Lung (tissue), 12 donors: ENCODE measurements around the gene DOCK8. TPM values are rescaled to one million over a fixed set of nuclear protein-coding genes. Genes with fewer than 3 reads are reported as not detected.

ENCODE experiments used
- ATAC-seq: fragments of 200-7000 bp; cut with Tn5 transposase; one replicate; pipeline ENCODE4 v1.9.1; 2020; ENCODE audit warnings: moderate number of reproducible peaks; ENCODE audit not compliant: insufficient read depth, low FRiP score
- DNase-seq, 3 donors: peaks; one replicate each; pipeline ENCODE4 v3.0.0-alpha.2; 2013 to 2017
- H3K27ac ChIP-seq, 2 donors: one replicate each; pipeline ENCODE4 v1.5.1; 2013; ENCODE audit warnings: mild to moderate bottlenecking in 2 of 2, moderate library complexity in 2 of 2, control low read depth in 1 of 2, inconsistent platforms in 1 of 2, low read depth in 1 of 2, low read length in 1 of 2
- H3K27me3 ChIP-seq, 3 donors: one replicate each; pipeline ENCODE4 v1.5.1; 2013; ENCODE audit warnings: low read length in 2 of 3; ENCODE audit not compliant: control insufficient read depth in 3 of 3, insufficient read depth in 3 of 3
- H3K36me3 ChIP-seq, 4 donors: one replicate each; pipeline ENCODE4 v1.5.1; 2013; ENCODE audit warnings: low read length in 4 of 4, mild to moderate bottlenecking in 1 of 4, moderate library complexity in 1 of 4; ENCODE audit not compliant: control insufficient read depth in 4 of 4, insufficient read depth in 4 of 4
- H3K4me1 ChIP-seq, 5 donors: one replicate each; pipeline ENCODE4 v1.5.1; 2013; ENCODE audit warnings: low read length in 5 of 5, mild to moderate bottlenecking in 2 of 5, moderate library complexity in 1 of 5; ENCODE audit not compliant: control insufficient read depth in 5 of 5, insufficient read depth in 5 of 5
- H3K4me3 ChIP-seq: one replicate; pipeline ENCODE4 v1.5.1; 2013; ENCODE audit warnings: mild to moderate bottlenecking, control low read depth, moderate library complexity
- H3K9ac ChIP-seq, 2 donors: one replicate each; pipeline ENCODE4 v1.5.1; 2013; ENCODE audit warnings: low read length in 2 of 2, control low read depth in 1 of 2; ENCODE audit not compliant: insufficient read depth in 1 of 2
- H3K9me3 ChIP-seq, 4 donors: one replicate each; pipeline ENCODE4 v1.5.1; 2013; ENCODE audit warnings: low read length in 3 of 4, mild to moderate bottlenecking in 1 of 4, moderate library complexity in 1 of 4; ENCODE audit not compliant: control insufficient read depth in 4 of 4, insufficient read depth in 3 of 4
- whole genome bisulfite sequencing, 2 donors: extraction: QIAGEN DNeasy Blood & Tissue Kit; methylation state at CpG; one replicate each; pipeline ENCODE4 v1.1.7; 2013; 5-methylcytosine and 5-hydroxymethylcytosine counted together
- polyA plus RNA-seq, 2 donors: library from polyadenylated mRNA; stranded (reverse); fragments of 200-250 nt; gene quantifications; one replicate each; pipeline ENCODE4 v1.2.1, GENCODE V29; 2013
- total RNA-seq, 2 donors: library from RNA; depleted of rRNA in 1 of 2; stranded (reverse); fragments of >200 nt in 1 of 2; gene quantifications; one replicate each; pipeline ENCODE4 v1.2.1, GENCODE V29; 2014 to 2021
- TF ChIP-seq, protein P1 (sequence below): IDR thresholded peaks from 2 replicates; pipeline ENCODE4 v1.5.1; 2012; ENCODE audit warnings: mild to moderate bottlenecking; ENCODE audit errors: control extremely low read depth, extremely low read depth
- donor health status: control.
- donor health status: control.
- donor health status: Bipolar disorder and iron deficiency.
- donor health status: healthy.
- donor health status: DM: yes; HTN: yes; CAD: no.

Gene DOCK8
- total and polyA plus RNA-seq, 4 donors: 9.6 to 75.1 (median 27.3) TPM

- Histone ChIP-seq H3K4me3 (no peak overlapping the region), H3K9me3 (no peaks in the 10 kb centered on the region), H3K4me1 (peaks cover 0 to 16% (median 0%) of the 10 kb centered on the region in 5 donors), H3K36me3 (no peaks in the 10 kb centered on the region), H3K9ac (no peak overlapping the region), H3K27ac (no peak overlapping the region), H3K27me3 (peaks cover 0 to 9% (median 4%) of the 10 kb centered on the region in 3 donors)
- ATAC-seq (no peak), DNase-seq (peak in 2 of 3 donors; percentile 64 to 69)
- WGBS, 2 donors: 37 to 45% methylated on average over 9 of the region's 9 CpGs
- TF ChIP-seq, protein P1, sequence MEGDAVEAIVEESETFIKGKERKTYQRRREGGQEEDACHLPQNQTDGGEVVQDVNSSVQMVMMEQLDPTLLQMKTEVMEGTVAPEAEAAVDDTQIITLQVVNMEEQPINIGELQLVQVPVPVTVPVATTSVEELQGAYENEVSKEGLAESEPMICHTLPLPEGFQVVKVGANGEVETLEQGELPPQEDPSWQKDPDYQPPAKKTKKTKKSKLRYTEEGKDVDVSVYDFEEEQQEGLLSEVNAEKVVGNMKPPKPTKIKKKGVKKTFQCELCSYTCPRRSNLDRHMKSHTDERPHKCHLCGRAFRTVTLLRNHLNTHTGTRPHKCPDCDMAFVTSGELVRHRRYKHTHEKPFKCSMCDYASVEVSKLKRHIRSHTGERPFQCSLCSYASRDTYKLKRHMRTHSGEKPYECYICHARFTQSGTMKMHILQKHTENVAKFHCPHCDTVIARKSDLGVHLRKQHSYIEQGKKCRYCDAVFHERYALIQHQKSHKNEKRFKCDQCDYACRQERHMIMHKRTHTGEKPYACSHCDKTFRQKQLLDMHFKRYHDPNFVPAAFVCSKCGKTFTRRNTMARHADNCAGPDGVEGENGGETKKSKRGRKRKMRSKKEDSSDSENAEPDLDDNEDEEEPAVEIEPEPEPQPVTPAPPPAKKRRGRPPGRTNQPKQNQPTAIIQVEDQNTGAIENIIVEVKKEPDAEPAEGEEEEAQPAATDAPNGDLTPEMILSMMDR: peak; percentile 16
Observed at GRCh38 chr9:347667-348292, 133.1 kb downstream of the DOCK8 start.

- 28 to 43% methylated on average over 7 of the region's 7 CpGs for WGBS, 2 donors
- no peak for DNase-seq
Observed at GRCh38 chr9:350384-350783, 135.7 kb downstream of the DOCK8 start.

DNA sequence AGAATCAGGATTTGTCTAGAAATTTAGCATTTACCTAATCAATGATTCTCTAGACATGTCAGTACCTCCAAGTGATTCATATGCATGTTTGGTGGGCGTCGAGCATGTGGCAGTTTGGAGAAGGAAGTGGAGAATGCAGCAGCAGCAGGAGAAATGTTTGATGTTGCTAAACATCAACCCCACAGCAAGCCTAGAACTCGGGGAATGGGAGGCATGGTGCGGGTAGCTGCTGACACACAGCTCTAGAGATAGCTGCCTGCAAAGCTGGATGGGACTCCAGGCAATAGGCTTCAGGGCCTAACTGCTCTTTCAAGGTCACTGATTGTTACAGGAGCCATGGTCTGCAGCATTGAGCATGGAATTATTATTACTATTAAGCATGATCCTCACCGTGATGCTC, 137.3 kb downstream of the DOCK8 start:
- 48 to 77% methylated on average over 5 of the region's 5 CpGs for WGBS, 2 donors
- Histone ChIP-seq H3K36me3 (peaks cover 0 to 2% (median 0%) of the 10 kb centered on the region in 4 donors), H3K4me1 (peaks cover 0 to 4% (median 0%) of the 10 kb centered on the region in 5 donors), H3K4me3 (no peak overlapping the region), H3K27ac (no peak overlapping the region), H3K27me3 (peaks cover 0 to 9% (median 4%) of the 10 kb centered on the region in 3 donors), H3K9ac (no peak overlapping the region), H3K9me3 (peaks cover 0 to 2% (median 0%) of the 10 kb centered on the region in 4 donors)
- TF ChIP-seq, protein P1: no peak
- DNase-seq (no peak), ATAC-seq (no peak)

More at GRCh38 chr9:350384-350783, 135.7 kb downstream of the DOCK8 start:
- H3K9me3 ChIP-seq: peaks cover 0 to 2% (median 0%) of the 10 kb centered on the region in 4 donors
- no peak for ATAC-seq
- no peak overlapping the region for H3K27ac ChIP-seq
- TF ChIP-seq, protein P1: no peak
- peaks cover 0 to 16% (median 4%) of the 10 kb centered on the region in 5 donors for H3K4me1 ChIP-seq
- H3K9ac ChIP-seq: no peak overlapping the region
- peaks cover 0 to 9% (median 4%) of the 10 kb centered on the region in 3 donors for H3K27me3 ChIP-seq
- peaks cover 0 to 2% (median 0%) of the 10 kb centered on the region in 4 donors for H3K36me3 ChIP-seq
- no peak overlapping the region for H3K4me3 ChIP-seq
